PC-3 (cell line): Measurements from ENCODE around the gene NOC3L. TPM values are rescaled to one million over a fixed set of nuclear protein-coding genes. Genes with fewer than 3 reads are reported as not detected.

Source experiments
- ATAC-seq: fragments of 200-7000 bp; cut with Tn5 transposase; 2 replicates; pipeline ENCODE4 v1.9.1; 2020; ENCODE audit warnings: mild to moderate bottlenecking, moderate library complexity
- BruUV-seq: library from RNA; stranded (reverse); fragments of 400-500 nt; replicated peaks from 2 replicates; lab custom pipeline; 2021; lab: Mats Ljungman, UMichigan
- CTCF ChIA-PET: fragments of 300-600 bp; sonication (Branson Sonifier 250); formaldehyde crosslinking; loops from one replicate; lab custom pipeline; 2022; ENCODE audit warnings: antibody characterized with exemption; lab: Charles Lee
- POLR2A ChIA-PET: fragments of 300-600 bp; sonication (Branson Sonifier 250); formaldehyde crosslinking; loops from one replicate; lab custom pipeline; 2022; ENCODE audit warnings: antibody characterized with exemption; ENCODE audit not compliant: unreplicated experiment; lab: Charles Lee
- DNase-seq: peaks from one replicate; pipeline ENCODE4 v3.0.0-alpha.2; 2015
- H2AFZ ChIP-seq: fragments of 300-600 bp; sonication (generic); 2 replicates; pipeline ENCODE4 v1.6.0; 2016; ENCODE audit warnings: antibody characterized with exemption, low read length
- H3F3A ChIP-seq: fragments of 300-600 bp; sonication (generic); one replicate; pipeline ENCODE4 v1.6.0; 2017; ENCODE audit warnings: antibody characterized with exemption, low read length, control low read depth, mild to moderate bottlenecking; ENCODE audit not compliant: unreplicated experiment
- H3K27ac ChIP-seq: fragments of 300-600 bp; sonication (generic); 2 replicates; pipeline ENCODE4 v1.5.1; 2016; ENCODE audit warnings: mild to moderate bottlenecking, low read length
- H3K27me3 ChIP-seq: fragments of 300-600 bp; sonication (generic); 2 replicates; pipeline ENCODE4 v1.6.1; 2016; ENCODE audit warnings: low read length, mixed read lengths
- H3K36me3 ChIP-seq: fragments of 300-600 bp; sonication (generic); 2 replicates; pipeline ENCODE4 v1.6.1; 2016; ENCODE audit warnings: low read depth, mixed run types, low read length, mixed read lengths
- H3K4me1 ChIP-seq: fragments of 300-600 bp; sonication (generic); 2 replicates; pipeline ENCODE4 v1.5.1; 2016; ENCODE audit warnings: low read length; ENCODE audit not compliant: insufficient read depth
- H3K4me2 ChIP-seq: fragments of 300-600 bp; sonication (generic); 2 replicates; pipeline ENCODE4 v1.6.0; 2016; ENCODE audit warnings: low read length
- H3K4me3 ChIP-seq: fragments of 300-600 bp; sonication (generic); 2 replicates; pipeline ENCODE4 v1.5.1; 2016; ENCODE audit warnings: mild to moderate bottlenecking, low read length, mixed read lengths
- H3K79me2 ChIP-seq: fragments of 300-600 bp; sonication (generic); 2 replicates; pipeline ENCODE4 v1.6.1; 2017; ENCODE audit warnings: low read length, mixed read lengths
- H3K9ac ChIP-seq: fragments of 300-600 bp; sonication (generic); 2 replicates; pipeline ENCODE4 v1.6.0; 2016; ENCODE audit warnings: mild to moderate bottlenecking, low read length
- H3K9me2 ChIP-seq: fragments of 300-600 bp; sonication (generic); replicated peaks from 2 replicates; pipeline ENCODE4 v1.6.1; 2016; ENCODE audit warnings: mixed run types, low read length, mixed read lengths
- H3K9me3 ChIP-seq: fragments of 300-600 bp; sonication (generic); 2 replicates; pipeline ENCODE4 v1.6.1; 2016; ENCODE audit warnings: low read length, mixed read lengths
- H4K20me1 ChIP-seq: fragments of 300-600 bp; sonication (generic); 2 replicates; pipeline ENCODE4 v1.6.1; 2016; ENCODE audit warnings: low read length, mixed read lengths
- EZH2 ChIP-seq: fragments of 300-600 bp; sonication (generic); IDR thresholded peaks from one replicate; pipeline ENCODE4 v1.6.1; 2017; ENCODE audit warnings: antibody characterized with exemption, mild to moderate bottlenecking, low read length; ENCODE audit not compliant: unreplicated experiment
- EZH2phosphoT487 ChIP-seq: fragments of 300-600 bp; sonication (generic); IDR thresholded peaks from 2 replicates; pipeline ENCODE4 v1.6.1; 2018; ENCODE audit warnings: mild to moderate bottlenecking, antibody characterized with exemption, low read length, borderline replicate concordance
- intact Hi-C: fragments of 100-400 bp; cut with micrococcal nuclease; formaldehyde crosslinking; loops from 2 replicates; pipeline ENCODE4 v1.9.0; 2023
- total RNA-seq: library from RNA; depleted of rRNA; stranded (reverse); fragments of >200 nt; gene quantifications from 2 replicates; pipeline ENCODE4 v1.2.3, GENCODE V29; 2014
- TF ChIP-seq, protein P1 (sequence below): fragments of 300-600 bp; sonication (generic); conservative IDR thresholded peaks from 2 replicates; pipeline ENCODE4 v1.5.1; 2017; ENCODE audit warnings: antibody characterized with exemption, low read depth, mild to moderate bottlenecking, low read length

NOC3L gene
- total RNA-seq, 1 experiment from 2014 or later = 19.4 TPM

DNA sequence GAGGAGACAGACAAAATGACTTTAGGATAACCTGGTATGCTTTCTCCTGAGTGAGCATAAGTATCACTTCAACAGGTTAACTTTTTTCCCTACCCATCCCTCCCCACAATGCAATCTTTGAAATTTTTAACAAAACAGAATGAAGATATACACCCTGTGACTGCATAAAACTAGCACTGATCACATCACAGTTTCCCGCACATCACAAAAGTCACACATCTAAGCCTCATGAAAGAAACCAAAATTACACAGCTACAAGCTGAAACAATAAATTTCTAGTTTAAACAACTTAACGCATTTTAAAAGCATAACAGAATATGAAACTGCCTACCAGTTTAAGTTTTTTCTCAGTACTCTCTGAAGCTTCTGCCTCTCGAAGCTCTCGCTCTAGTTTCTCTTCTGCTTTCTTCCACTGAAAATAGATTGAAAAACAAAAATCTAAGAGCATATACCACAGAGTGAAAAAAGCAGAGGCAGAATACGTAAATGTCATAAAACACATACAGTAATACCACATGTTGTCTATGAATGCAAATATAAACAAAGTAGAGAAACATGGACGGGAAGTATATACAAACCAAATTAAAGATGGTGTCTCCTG lies 18.1 kb downstream of the NOC3L start:
- Histone ChIP-seq H3K4me3 (no peak overlapping the region), H4K20me1 (no peaks in the 10 kb centered on the region), H3K9me3 (no peaks in the 10 kb centered on the region), H3K79me2 (no peaks in the 10 kb centered on the region), H2AFZ (no peak overlapping the region), H3K36me3 (peaks cover 38% of the 10 kb centered on the region), H3K27me3 (no peaks in the 10 kb centered on the region), H3K4me1 (no peaks in the 10 kb centered on the region), H3F3A (no peaks in the 10 kb centered on the region), H3K27ac (no peak overlapping the region), H3K9ac (no peak overlapping the region), H3K4me2 (no peak overlapping the region), H3K9me2 (no peaks in the 10 kb centered on the region)
- DNase-seq = no peak
- CTCF ChIA-PET = no interaction called here
- BruUV-seq = no TSS peak
- POLR2A ChIA-PET = no interaction called here
- no peak for ATAC-seq
- TF ChIP-seq EZH2phosphoT487 (no peak), EZH2 (no peak)
- TF ChIP-seq, protein P1, sequence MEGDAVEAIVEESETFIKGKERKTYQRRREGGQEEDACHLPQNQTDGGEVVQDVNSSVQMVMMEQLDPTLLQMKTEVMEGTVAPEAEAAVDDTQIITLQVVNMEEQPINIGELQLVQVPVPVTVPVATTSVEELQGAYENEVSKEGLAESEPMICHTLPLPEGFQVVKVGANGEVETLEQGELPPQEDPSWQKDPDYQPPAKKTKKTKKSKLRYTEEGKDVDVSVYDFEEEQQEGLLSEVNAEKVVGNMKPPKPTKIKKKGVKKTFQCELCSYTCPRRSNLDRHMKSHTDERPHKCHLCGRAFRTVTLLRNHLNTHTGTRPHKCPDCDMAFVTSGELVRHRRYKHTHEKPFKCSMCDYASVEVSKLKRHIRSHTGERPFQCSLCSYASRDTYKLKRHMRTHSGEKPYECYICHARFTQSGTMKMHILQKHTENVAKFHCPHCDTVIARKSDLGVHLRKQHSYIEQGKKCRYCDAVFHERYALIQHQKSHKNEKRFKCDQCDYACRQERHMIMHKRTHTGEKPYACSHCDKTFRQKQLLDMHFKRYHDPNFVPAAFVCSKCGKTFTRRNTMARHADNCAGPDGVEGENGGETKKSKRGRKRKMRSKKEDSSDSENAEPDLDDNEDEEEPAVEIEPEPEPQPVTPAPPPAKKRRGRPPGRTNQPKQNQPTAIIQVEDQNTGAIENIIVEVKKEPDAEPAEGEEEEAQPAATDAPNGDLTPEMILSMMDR = no peak
- intact Hi-C loops = no loop called here

DNA sequence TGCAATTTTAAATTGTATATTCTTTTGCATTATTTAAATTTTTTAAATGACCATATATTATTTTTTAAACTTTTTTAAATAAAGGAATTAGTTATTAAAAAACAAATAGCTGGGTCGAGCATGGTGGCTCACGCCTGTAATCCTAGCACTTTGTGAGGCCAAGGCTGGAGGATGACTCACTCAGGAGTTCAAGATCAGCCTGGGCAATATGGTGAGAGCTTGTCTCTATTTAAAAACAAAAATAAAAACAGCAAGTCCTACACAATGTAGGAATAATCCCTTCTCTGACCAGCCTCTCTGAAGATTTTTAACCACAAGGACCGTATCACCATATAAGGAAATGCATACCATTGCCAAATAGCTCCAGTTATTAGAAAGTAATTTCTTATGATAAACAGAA lies 19.6 kb downstream of the NOC3L start:
- no peaks in the 10 kb centered on the region for H4K20me1 ChIP-seq
- no peak overlapping the region for H2AFZ ChIP-seq
- ATAC-seq (no peak), DNase-seq (no peak)
- H3K4me1 ChIP-seq = no peaks in the 10 kb centered on the region
- intact Hi-C loops = no loop called here
- ChIA-PET CTCF (interaction anchor here (0.7 kb wide), 1 partner anchor 101 kb away, joined by 7 read pairs; no protein-coding TSS in a partner anchor), POLR2A (no interaction called here)
- H3K27me3 ChIP-seq = no peaks in the 10 kb centered on the region
- no peaks in the 10 kb centered on the region for H3K9me3 ChIP-seq
- H3K4me3 ChIP-seq = no peak overlapping the region
- TF ChIP-seq EZH2 (no peak), EZH2phosphoT487 (no peak)
- TF ChIP-seq, protein P1 = no peak
- no peak overlapping the region for H3K27ac ChIP-seq
- peaks cover 43% of the 10 kb centered on the region for H3K36me3 ChIP-seq
- no TSS peak for BruUV-seq
- no peak overlapping the region for H3K4me2 ChIP-seq
- no peak overlapping the region for H3K9ac ChIP-seq
- H3K79me2 ChIP-seq = no peaks in the 10 kb centered on the region
- no peaks in the 10 kb centered on the region for H3F3A ChIP-seq
- no peaks in the 10 kb centered on the region for H3K9me2 ChIP-seq

- Histone ChIP-seq H3K79me2 (no peaks in the 10 kb centered on the region), H3K4me3 (no peak overlapping the region), H3K36me3 (peaks cover 56% of the 10 kb centered on the region), H3K4me1 (peaks cover 4% of the 10 kb centered on the region; the same call in 1 of the 2 replicates), H3K4me2 (no peak overlapping the region), H3K9me2 (no peaks in the 10 kb centered on the region), H3F3A (no peaks in the 10 kb centered on the region), H3K9me3 (no peaks in the 10 kb centered on the region), H2AFZ (no peak overlapping the region), H3K9ac (no peak overlapping the region), H4K20me1 (no peaks in the 10 kb centered on the region), H3K27me3 (no peaks in the 10 kb centered on the region), H3K27ac (no peak overlapping the region)
- TF ChIP-seq, protein P1 = no peak
- TF ChIP-seq EZH2 = no peak
- intact Hi-C loops = no loop called here
- no TSS peak for BruUV-seq
- ChIA-PET POLR2A (no interaction called here), CTCF (no interaction called here)
- DNase-seq (no peak), ATAC-seq (no peak)
These were observed 27.9 kb downstream of the NOC3L start for GRCh38 chr10:94334857-94335256.
